Measurements from ENCODE around the gene HIF3A. TPM values are rescaled to one million over a fixed set of nuclear protein-coding genes. Genes with fewer than 3 reads are reported as not detected.

Gene HIF3A
- total and polyA plus RNA-seq, 2 donors (not counting 3 experiments of a cell fraction or from before 2014, with no cell fraction given), result 8.1 to 8.5 TPM

DNA sequence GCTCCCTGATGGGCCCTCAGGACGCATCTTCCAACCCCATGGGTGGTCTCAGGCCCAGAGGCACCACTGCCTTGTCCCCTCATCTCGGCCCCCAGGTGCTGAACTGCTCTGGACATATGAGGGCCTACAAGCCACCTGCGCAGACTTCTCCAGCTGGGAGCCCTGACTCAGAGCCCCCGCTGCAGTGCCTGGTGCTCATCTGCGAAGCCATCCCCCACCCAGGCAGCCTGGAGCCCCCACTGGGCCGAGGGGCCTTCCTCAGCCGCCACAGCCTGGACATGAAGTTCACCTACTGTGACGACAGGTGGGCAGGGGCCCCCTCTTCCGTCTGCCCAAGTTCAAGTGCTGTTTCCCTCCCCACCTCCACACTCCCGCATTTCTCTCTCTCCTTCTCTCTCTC is 12.2 kb downstream of the HIF3A start:
- FAIRE-seq, result no peak
- Histone ChIP-seq H3K79me2 (ENCODE audit: control insufficient read depth, insufficient read depth, low read length) (no peaks in the 10 kb centered on the region), H3K9me3 (replicated peaks; ENCODE audit: control insufficient read depth, insufficient read depth, low read length) (peaks cover 3% of the 10 kb centered on the region), H2AFZ (ENCODE audit: low read depth, low read length) (no peak overlapping the region), H3K27me3 (ENCODE audit: control insufficient read depth in 2 of 2, insufficient read depth in 2 of 2, low read length in 2 of 2) (no peaks in the 10 kb centered on the region), H3K9ac (replicated peaks; ENCODE audit: extremely low read depth, insufficient read depth, low read length) (no peak overlapping the region), H3K9me1 (replicated peaks; ENCODE audit: control insufficient read depth, extremely low read depth, insufficient read depth, low read length) (no peaks in the 10 kb centered on the region), H3K4me1 (ENCODE audit: control insufficient read depth, extremely low read depth, insufficient read depth, low read length) (no peaks in the 10 kb centered on the region), H3K27ac (ENCODE audit: insufficient read depth, low read depth, low read length) (no peak overlapping the region), H3K4me3 (replicated peaks in 1 of 3; ENCODE audit: insufficient read depth in 1 of 3, low read depth in 1 of 3, low read length in 3 of 3) (no peak overlapping the region), H3K36me3 (ENCODE audit: control insufficient read depth in 2 of 2, extremely low read depth in 1 of 2, insufficient read depth in 2 of 2, low read length in 2 of 2) (peaks cover 0 to 3% of the 10 kb centered on the region in 2 experiments), H3K4me2 (ENCODE audit: insufficient read depth, low read length) (no peak overlapping the region), H4K20me1 (replicated peaks; ENCODE audit: control insufficient read depth, extremely low read depth, insufficient read depth, low read length) (no peaks in the 10 kb centered on the region)
- intact Hi-C loops (cut with micrococcal nuclease) (no loop called here), dilution Hi-C loops (cut with MboI; ENCODE audit: extremely low pct_ligation_motif_present, low sequenced_read_pairs) (no loop called here)
- ChIA-PET CTCF (interaction anchor here (1.4 kb wide), 1 partner anchor 28 kb away, joined by 4 read pairs; no protein-coding TSS in a partner anchor), POLR2A (no interaction called here)
- DNase-seq (ENCODE audit: low read depth, low spot score), result no peak
- BruUV-seq (replicated peaks), result no TSS peak
- TF ChIP-seq MYC (IDR thresholded peaks at IDR 0.05; ENCODE audit: low read depth, low read length), result no peak
- no peak for TF ChIP-seq POLR2A (IDR thresholded peaks at IDR 0.05; ENCODE audit: low read depth, low read length)
- TF ChIP-seq EZH2 (IDR thresholded peaks at IDR 0.05; ENCODE audit: borderline replicate concordance, low read depth, low read length, severe bottlenecking), result no peak
- TF ChIP-seq FOS (IDR thresholded peaks at IDR 0.05; ENCODE audit: borderline replicate concordance, insufficient read depth, low read length), result no peak
- TF ChIP-seq, protein P1, sequence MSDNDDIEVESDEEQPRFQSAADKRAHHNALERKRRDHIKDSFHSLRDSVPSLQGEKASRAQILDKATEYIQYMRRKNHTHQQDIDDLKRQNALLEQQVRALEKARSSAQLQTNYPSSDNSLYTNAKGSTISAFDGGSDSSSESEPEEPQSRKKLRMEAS (IDR thresholded peaks at IDR 0.05; ENCODE audit: insufficient read depth, insufficient read length), result no peak
- TF ChIP-seq, protein P2, sequence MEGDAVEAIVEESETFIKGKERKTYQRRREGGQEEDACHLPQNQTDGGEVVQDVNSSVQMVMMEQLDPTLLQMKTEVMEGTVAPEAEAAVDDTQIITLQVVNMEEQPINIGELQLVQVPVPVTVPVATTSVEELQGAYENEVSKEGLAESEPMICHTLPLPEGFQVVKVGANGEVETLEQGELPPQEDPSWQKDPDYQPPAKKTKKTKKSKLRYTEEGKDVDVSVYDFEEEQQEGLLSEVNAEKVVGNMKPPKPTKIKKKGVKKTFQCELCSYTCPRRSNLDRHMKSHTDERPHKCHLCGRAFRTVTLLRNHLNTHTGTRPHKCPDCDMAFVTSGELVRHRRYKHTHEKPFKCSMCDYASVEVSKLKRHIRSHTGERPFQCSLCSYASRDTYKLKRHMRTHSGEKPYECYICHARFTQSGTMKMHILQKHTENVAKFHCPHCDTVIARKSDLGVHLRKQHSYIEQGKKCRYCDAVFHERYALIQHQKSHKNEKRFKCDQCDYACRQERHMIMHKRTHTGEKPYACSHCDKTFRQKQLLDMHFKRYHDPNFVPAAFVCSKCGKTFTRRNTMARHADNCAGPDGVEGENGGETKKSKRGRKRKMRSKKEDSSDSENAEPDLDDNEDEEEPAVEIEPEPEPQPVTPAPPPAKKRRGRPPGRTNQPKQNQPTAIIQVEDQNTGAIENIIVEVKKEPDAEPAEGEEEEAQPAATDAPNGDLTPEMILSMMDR (IDR thresholded peaks at IDR 0.05; ENCODE audit: extremely low read depth in 1 of 2, insufficient read depth in 1 of 2, low read depth in 1 of 2, low read length in 2 of 2), result no peak
- TF ChIP-seq JUN (IDR thresholded peaks at IDR 0.05; ENCODE audit: borderline replicate concordance, insufficient read depth, insufficient read length, low read depth), result no peak
- TF ChIP-seq POLR2AphosphoS5 (IDR thresholded peaks at IDR 0.05; ENCODE audit: insufficient read depth, low read depth, low read length), result no peak
- no peak for TF ChIP-seq GATA2 (IDR thresholded peaks at IDR 0.05; ENCODE audit: insufficient read depth, insufficient read length, low read depth, low read length)
